Effector memory CD8-positive, alpha-beta T cell (primary cell): ENCODE measurements around the gene EXTL2.

Experiments
- ATAC-seq: fragments of 150-1000 bp; cut with Tn5 transposase; replicated peaks from 2 replicates; pipeline ENCODE4 v1.10.0; 2021; ENCODE audit warnings: mild to moderate bottlenecking, moderate library complexity
- DNase-seq, 3 experiments: peaks; one replicate each; pipeline ENCODE4 v3.0.0; 2021
- H3K27ac Mint-ChIP-seq, 2 donors: one replicate each; pipeline ENCODE4 v1.8.0; 2022; ENCODE audit warnings: mild to moderate bottlenecking in 2 of 2, mixed read lengths in 2 of 2, moderate library complexity in 2 of 2
- H3K27me3 Mint-ChIP-seq, 2 donors: one replicate each; pipeline ENCODE4 v1.8.0; 2022; ENCODE audit warnings: mixed read lengths in 2 of 2
- H3K36me3 Mint-ChIP-seq: one replicate; pipeline ENCODE4 v1.8.0; 2022; ENCODE audit warnings: mild to moderate bottlenecking, moderate library complexity, mixed read lengths; ENCODE audit not compliant: insufficient read depth
- H3K4me1 Mint-ChIP-seq, 2 donors: one replicate each; pipeline ENCODE4 v1.8.0; 2022; ENCODE audit warnings: low read depth in 2 of 2, mixed read lengths in 2 of 2
- H3K4me3 Mint-ChIP-seq, 2 donors: one replicate each; pipeline ENCODE4 v1.8.0; 2022; ENCODE audit warnings: mild to moderate bottlenecking in 2 of 2, mixed read lengths in 2 of 2, moderate library complexity in 2 of 2
- H3K9me3 Mint-ChIP-seq, 2 donors: one replicate each; pipeline ENCODE4 v1.8.0; 2022; ENCODE audit warnings: mixed read lengths in 2 of 2

Gene EXTL2

GRCh38 chr1:100924991-100925390 lies 30.3 kb upstream of the EXTL2 start:
- ATAC-seq, result no peak
- Mint-ChIP-seq H3K4me3 (peak overlapping the region; percentile 1 to 27), H3K36me3 (peaks cover 10% of the 10 kb centered on the region), H3K27me3 (no peaks in the 10 kb centered on the region), H3K27ac (no peak overlapping the region), H3K9me3 (no peaks in the 10 kb centered on the region), H3K4me1 (peaks cover 18 to 35% of the 10 kb centered on the region in 2 donors)
- no peak for DNase-seq

DNA sequence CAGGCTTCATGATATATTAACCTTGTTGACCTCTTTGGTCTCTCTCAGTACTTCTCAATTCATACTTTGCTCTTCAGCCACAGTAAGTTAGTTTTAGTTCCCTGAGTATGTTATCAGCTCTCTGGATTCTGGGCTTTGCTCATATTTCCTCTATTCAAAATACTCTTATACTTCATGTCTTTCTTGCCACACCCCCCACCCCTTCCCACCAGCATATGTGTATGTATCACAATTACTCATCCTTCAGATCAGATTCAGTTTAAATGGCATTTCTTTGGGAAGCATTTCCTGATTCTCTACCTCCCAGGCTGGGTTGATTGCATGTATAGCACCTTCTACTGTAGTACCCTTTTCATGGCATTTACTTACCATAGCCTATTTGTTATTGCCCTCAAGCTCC lies 29.6 kb upstream of the EXTL2 start:
- Mint-ChIP-seq H3K9me3 (no peaks in the 10 kb centered on the region), H3K4me3 (no peak overlapping the region), H3K27me3 (no peaks in the 10 kb centered on the region), H3K4me1 (peaks cover 16 to 32% of the 10 kb centered on the region in 2 donors), H3K27ac (no peak overlapping the region), H3K36me3 (peaks cover 10% of the 10 kb centered on the region)
- DNase-seq, result no peak
- ATAC-seq, result no peak

DNA sequence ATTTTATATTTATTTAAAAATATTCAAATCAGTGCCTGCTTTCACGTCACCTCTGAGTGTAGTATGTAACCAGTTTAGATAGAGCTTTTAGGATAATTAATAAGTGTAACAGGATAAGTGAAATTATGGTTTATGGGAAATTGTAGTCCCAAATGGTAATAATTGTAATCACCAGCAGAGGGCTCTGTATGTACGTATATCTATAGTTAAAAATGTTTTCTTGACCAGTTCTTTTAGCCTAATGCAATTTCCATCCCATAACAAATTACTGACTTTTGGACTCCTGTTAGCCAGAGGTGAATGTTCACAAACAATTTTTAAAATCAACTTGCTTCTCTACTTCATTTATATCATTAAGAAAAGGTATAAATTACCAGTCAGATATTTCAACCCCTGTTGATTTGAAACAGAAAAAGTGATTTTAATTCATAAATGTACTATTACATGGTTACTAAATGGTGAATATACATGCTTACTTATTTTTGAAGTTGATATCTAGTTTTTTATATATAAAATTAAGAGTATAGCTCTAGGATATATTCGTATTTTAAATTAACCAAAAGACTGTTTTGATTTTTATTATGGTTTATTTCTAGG lies 26.6 kb upstream of the EXTL2 start:
- DNase-seq, result peak; percentile 8 to 18 (median 9)
- no peaks in the 10 kb centered on the region for H3K27me3 Mint-ChIP-seq
- H3K4me1 Mint-ChIP-seq, result peaks cover 18 to 42% of the 10 kb centered on the region in 2 donors
- ATAC-seq, result peak; percentile 49
- H3K27ac Mint-ChIP-seq, result no peak overlapping the region
- peaks cover 24% of the 10 kb centered on the region for H3K36me3 Mint-ChIP-seq
- no peak overlapping the region for H3K4me3 Mint-ChIP-seq
- H3K9me3 Mint-ChIP-seq, result no peaks in the 10 kb centered on the region

DNA sequence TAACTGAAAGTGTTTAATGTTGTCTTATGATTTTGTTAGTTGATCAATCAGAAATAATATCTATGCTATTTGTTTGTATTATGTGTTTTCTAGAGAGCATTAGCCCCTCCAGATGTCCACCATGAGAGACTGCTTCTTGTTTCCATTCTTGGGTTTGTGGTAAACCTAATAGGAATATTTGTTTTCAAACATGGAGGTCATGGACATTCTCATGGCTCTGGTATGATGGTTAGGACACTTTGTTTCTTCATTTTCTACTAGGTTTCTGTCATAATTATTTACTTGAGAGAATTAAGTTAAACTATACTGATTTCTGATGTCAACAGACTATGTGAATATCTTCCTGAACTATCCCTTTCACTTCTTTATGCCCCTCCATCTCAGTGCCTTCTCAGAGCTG lies 17.4 kb upstream of the EXTL2 start:
- no peaks in the 10 kb centered on the region for H3K27me3 Mint-ChIP-seq
- peaks cover 8 to 30% of the 10 kb centered on the region in 2 donors for H3K4me1 Mint-ChIP-seq
- no peaks in the 10 kb centered on the region for H3K9me3 Mint-ChIP-seq
- H3K36me3 Mint-ChIP-seq, result peaks cover 56% of the 10 kb centered on the region
- no peak for DNase-seq
- no peak for ATAC-seq
- H3K27ac Mint-ChIP-seq, result no peak overlapping the region
- H3K4me3 Mint-ChIP-seq, result no peak overlapping the region

- no peaks in the 10 kb centered on the region for H3K27me3 Mint-ChIP-seq
- DNase-seq, result no peak
- H3K9me3 Mint-ChIP-seq, result peaks cover 0 to 7% of the 10 kb centered on the region in 2 donors
- H3K36me3 Mint-ChIP-seq, result peaks cover 53% of the 10 kb centered on the region
- ATAC-seq, result no peak
- peak overlapping the region in 1 of 2 donors; percentile 39 for H3K27ac Mint-ChIP-seq
- peaks cover 9 to 28% of the 10 kb centered on the region in 2 donors for H3K4me1 Mint-ChIP-seq
- H3K4me3 Mint-ChIP-seq, result no peak overlapping the region
Measured at GRCh38 chr1:100909018-100909417, 14.4 kb upstream of the EXTL2 start.

DNA sequence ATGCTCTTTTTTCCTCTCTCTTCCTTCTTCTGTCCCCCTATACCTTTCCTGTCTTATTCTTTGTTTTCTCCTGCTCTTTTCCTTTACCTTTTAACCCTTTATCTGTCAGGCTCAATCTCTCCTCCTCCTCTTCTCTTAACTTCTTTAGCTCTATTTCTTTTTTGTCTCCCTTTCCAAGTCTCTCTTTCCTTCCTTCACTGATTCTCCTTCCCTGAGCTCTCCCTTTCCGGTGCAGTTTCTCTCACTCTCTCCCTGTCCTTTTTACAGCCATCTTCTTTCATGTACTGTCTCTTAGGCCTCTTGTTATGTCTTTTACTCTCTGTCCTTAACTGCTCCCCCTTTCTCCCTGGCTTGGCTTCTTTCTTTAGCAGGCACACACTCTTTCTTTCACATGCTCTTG lies 13.2 kb upstream of the EXTL2 start:
- ATAC-seq, result no peak

GRCh38 chr1:100905181-100905580 lies 10.5 kb upstream of the EXTL2 start:
- Mint-ChIP-seq H3K27me3 (no peaks in the 10 kb centered on the region), H3K36me3 (peaks cover 46% of the 10 kb centered on the region), H3K4me1 (peaks cover 14 to 37% of the 10 kb centered on the region in 2 donors), H3K27ac (no peak overlapping the region), H3K4me3 (peak overlapping the region in 1 of 2 donors; percentile 0), H3K9me3 (peaks cover 0 to 7% of the 10 kb centered on the region in 2 donors)
- DNase-seq, result no peak
- ATAC-seq, result no peak

More for the DNA sequence above, 13.2 kb upstream of the EXTL2 start:
- Mint-ChIP-seq H3K4me1 (peaks cover 11 to 28% of the 10 kb centered on the region in 2 donors), H3K27me3 (no peaks in the 10 kb centered on the region), H3K4me3 (no peak overlapping the region), H3K9me3 (peaks cover 0 to 7% of the 10 kb centered on the region in 2 donors), H3K36me3 (peaks cover 44% of the 10 kb centered on the region), H3K27ac (peak overlapping the region in 1 of 2 donors; percentile 71)
- no peak for DNase-seq

DNA sequence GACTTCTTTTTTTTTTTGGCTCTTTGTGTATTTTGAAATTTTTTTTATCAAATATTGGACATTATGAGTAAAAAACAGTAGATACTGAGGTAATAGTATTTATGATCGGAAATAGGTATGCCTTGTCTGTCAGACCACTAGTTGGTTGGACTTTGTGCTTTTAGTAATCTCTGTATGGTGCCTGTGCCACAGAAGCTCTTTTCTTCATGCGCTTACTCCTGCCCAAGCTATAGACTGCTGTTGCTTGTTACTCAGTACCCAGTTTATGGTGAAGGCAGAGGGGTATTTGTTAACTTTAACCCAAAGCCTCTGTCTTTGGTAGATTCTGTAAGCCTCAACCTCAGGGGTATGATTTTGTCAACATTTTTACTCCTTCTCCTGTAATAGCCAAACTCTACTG lies 9.9 kb upstream of the EXTL2 start:
- H3K27me3 Mint-ChIP-seq, result no peaks in the 10 kb centered on the region
- no peak overlapping the region for H3K27ac Mint-ChIP-seq
- H3K4me3 Mint-ChIP-seq, result no peak overlapping the region
- ATAC-seq (no peak), DNase-seq (no peak)
- H3K36me3 Mint-ChIP-seq, result peaks cover 47% of the 10 kb centered on the region
- peaks cover 0 to 7% of the 10 kb centered on the region in 2 donors for H3K9me3 Mint-ChIP-seq
- H3K4me1 Mint-ChIP-seq, result peaks cover 17 to 42% of the 10 kb centered on the region in 2 donors

- ATAC-seq (no peak), DNase-seq (no peak)
- Mint-ChIP-seq H3K9me3 (peaks cover 0 to 7% of the 10 kb centered on the region in 2 donors), H3K4me1 (peaks cover 17 to 46% of the 10 kb centered on the region in 2 donors), H3K27me3 (no peaks in the 10 kb centered on the region), H3K27ac (no peak overlapping the region), H3K36me3 (peaks cover 50% of the 10 kb centered on the region), H3K4me3 (no peak overlapping the region)
Measured at GRCh38 chr1:100903777-100904176, 9.1 kb upstream of the EXTL2 start.

DNA sequence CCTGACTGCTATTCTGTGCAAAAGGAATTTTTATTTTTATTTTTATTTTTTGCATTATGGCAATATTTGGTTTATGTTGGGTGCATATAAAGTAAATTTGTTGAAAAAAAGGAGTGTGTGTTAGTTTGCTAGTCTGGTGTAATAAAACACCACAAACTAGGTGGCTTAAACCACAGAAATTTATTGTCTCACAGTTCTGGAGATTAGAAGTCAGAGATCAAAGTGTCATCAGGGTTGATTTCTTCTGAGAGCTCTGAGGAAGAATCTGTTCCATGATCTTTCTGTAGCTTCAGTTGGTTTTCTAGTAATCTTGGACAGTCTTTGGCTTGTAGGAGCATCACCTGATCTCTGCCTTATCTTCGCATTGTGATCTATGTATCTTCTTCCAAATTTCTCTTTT lies 7.7 kb upstream of the EXTL2 start:
- H3K9me3 Mint-ChIP-seq, result peaks cover 0 to 7% of the 10 kb centered on the region in 2 donors
- H3K4me3 Mint-ChIP-seq, result no peak overlapping the region
- DNase-seq, result no peak
- H3K27me3 Mint-ChIP-seq, result no peaks in the 10 kb centered on the region
- H3K36me3 Mint-ChIP-seq, result peaks cover 53% of the 10 kb centered on the region
- H3K4me1 Mint-ChIP-seq, result peaks cover 14 to 47% of the 10 kb centered on the region in 2 donors
- peak; percentile 17 for ATAC-seq
- H3K27ac Mint-ChIP-seq, result no peak overlapping the region

DNA sequence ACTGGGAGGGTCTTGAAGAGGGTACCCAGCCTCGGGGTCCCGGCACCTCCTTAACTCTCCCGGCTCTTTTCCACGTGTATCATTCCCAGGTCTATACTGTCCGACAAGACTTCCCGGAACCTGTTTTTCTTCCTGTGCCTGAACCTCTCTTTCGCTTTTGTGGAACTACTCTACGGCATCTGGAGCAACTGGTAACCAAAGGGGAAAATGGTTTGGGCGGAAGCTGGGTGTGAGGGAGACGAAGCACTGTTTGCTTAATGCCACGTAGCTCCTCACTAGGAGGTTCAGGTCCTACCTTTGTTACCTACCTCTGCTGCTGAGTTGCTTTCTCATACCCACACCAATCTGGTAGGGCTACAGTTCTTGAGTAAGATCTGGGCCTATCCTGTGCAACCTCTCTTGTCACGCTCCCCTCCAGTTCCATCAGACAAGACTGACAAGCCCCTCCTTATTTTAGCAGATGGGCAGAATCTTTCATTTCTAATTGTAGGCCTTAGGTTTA lies 1.9 kb upstream of the EXTL2 start:
- peaks cover 24 to 46% of the 10 kb centered on the region in 2 donors for H3K4me1 Mint-ChIP-seq

GRCh38 chr1:100895540-100896480 lies 1.2 kb upstream of the EXTL2 start, which contains the start of gene SLC30A7:
Gene SLC30A7, plus strand, starts transcription at chr1:100896090. Its CDS starts 173 bp downstream, at chr1:100896263.
- peak within 1 kb of the TSS; percentile 99 for H3K4me3 Mint-ChIP-seq
- DNase-seq (peak; percentile 97), ATAC-seq (peak; percentile 80)
- H3K27me3 Mint-ChIP-seq, result no peaks in the 10 kb centered on the region
- peaks cover 22 to 41% of the 10 kb centered on the region in 2 donors for H3K4me1 Mint-ChIP-seq
- H3K36me3 Mint-ChIP-seq, result peaks cover 48% of the 10 kb centered on the region
- no peaks in the 10 kb centered on the region for H3K9me3 Mint-ChIP-seq
- peak within 1 kb of the TSS; percentile 100 for H3K27ac Mint-ChIP-seq

More for the DNA sequence above, 1.9 kb upstream of the EXTL2 start:
- Mint-ChIP-seq H3K27ac (peak overlapping the region; percentile 100), H3K36me3 (peaks cover 55% of the 10 kb centered on the region), H3K9me3 (no peaks in the 10 kb centered on the region), H3K4me3 (peak overlapping the region; percentile 99), H3K27me3 (no peaks in the 10 kb centered on the region)
- ATAC-seq (peak; percentile 72), DNase-seq (peak; percentile 61 to 73 (median 62))

DNA sequence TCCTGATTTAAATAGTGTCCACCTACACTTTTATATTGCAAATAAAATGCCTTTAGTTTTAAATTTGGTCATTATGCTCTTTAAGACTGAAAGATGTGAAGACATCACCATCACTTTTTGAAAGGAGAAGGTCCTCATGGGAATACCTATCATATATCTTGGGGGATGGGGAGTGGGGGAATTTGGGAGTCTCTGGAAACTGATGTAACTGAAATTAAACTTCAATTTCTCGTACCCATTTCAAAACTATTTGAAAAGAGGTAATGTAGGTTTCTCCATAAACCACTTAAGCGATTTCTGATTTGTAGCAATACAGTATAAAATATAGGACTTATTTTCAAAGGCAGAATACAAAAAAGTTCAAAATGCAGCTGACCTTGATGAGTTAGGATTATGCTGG lies 924 bp downstream of the EXTL2 start:
- ATAC-seq, result no peak
- no peak for DNase-seq
- Mint-ChIP-seq H3K4me3 (peak overlapping the region; percentile 21 to 99), H3K4me1 (peaks cover 19 to 33% of the 10 kb centered on the region in 2 donors), H3K27me3 (no peaks in the 10 kb centered on the region), H3K36me3 (peaks cover 28% of the 10 kb centered on the region), H3K9me3 (no peaks in the 10 kb centered on the region), H3K27ac (no peak overlapping the region)
